ENCODE data around the gene RPGRIP1. TPM values are rescaled to one million over a fixed set of nuclear protein-coding genes. Genes with fewer than 3 reads are reported as not detected.
"Not testable (repeated sequence)": the region's sequence is repeated elsewhere in the genome, so short reads cannot be mapped to it uniquely, and the experiment has no call there.

Gene RPGRIP1
- total and polyA plus RNA-seq, 9 donors = 0.15 to 0.42 (median 0.31) TPM; not detected in 5

- TF ChIP-seq POLR2A (IDR thresholded peaks at IDR 0.05) = no peak
- TF ChIP-seq CTCF (IDR thresholded peaks at IDR 0.05) = no peak
- TF ChIP-seq EP300 (IDR thresholded peaks at IDR 0.05) = no peak
- H3K27me3 ChIP-seq = no peaks in the 10 kb centered on the region
- WGBS, 3 donors = 85 to 90% (median 87%) methylated on average over 12 of the region's 12 CpGs
- no peaks in the 10 kb centered on the region for H3K9me3 ChIP-seq
- no peaks in the 10 kb centered on the region for H3K36me3 ChIP-seq
- intact Hi-C loops (cut with DNase I) = no loop called here
- no peak for DNase-seq
- H3K4me1 ChIP-seq (ENCODE audit: insufficient read depth) = no peaks in the 10 kb centered on the region
- no peak overlapping the region for H3K4me3 ChIP-seq
- H3K27ac ChIP-seq = no peak overlapping the region
Measured at GRCh38 chr14:21298358-21298757, 18.5 kb downstream of the RPGRIP1 start.

- H3K36me3 ChIP-seq = no peaks in the 10 kb centered on the region
- DNase-seq = no peak
- 82 to 85% (median 85%) methylated on average over 10 of the region's 10 CpGs for WGBS, 3 donors
- TF ChIP-seq POLR2A (IDR thresholded peaks at IDR 0.05) = no peak
- TF ChIP-seq CTCF (IDR thresholded peaks at IDR 0.05) = no peak
- TF ChIP-seq EP300 (IDR thresholded peaks at IDR 0.05) = no peak
- H3K4me1 ChIP-seq (ENCODE audit: insufficient read depth) = no peaks in the 10 kb centered on the region
- no peak overlapping the region for H3K4me3 ChIP-seq
- no peaks in the 10 kb centered on the region for H3K27me3 ChIP-seq
- H3K27ac ChIP-seq = no peak overlapping the region
- intact Hi-C loops (cut with DNase I) = no loop called here
- no peaks in the 10 kb centered on the region for H3K9me3 ChIP-seq
Measured at GRCh38 chr14:21299562-21300130, 19.8 kb downstream of the RPGRIP1 start.

GRCh38 chr14:21300892-21301291, 21.0 kb downstream of the RPGRIP1 start:
- no peaks in the 10 kb centered on the region for H3K36me3 ChIP-seq
- DNase-seq = no peak
- intact Hi-C loops (cut with DNase I) = no loop called here
- H3K27me3 ChIP-seq = no peaks in the 10 kb centered on the region
- H3K4me1 ChIP-seq (ENCODE audit: insufficient read depth) = no peaks in the 10 kb centered on the region
- WGBS, 3 donors = 1 to 2% (median 1%) methylated on average over 30 of the region's 30 CpGs
- no peak for TF ChIP-seq EP300 (IDR thresholded peaks at IDR 0.05)
- TF ChIP-seq CTCF (IDR thresholded peaks at IDR 0.05) = no peak
- no peak for TF ChIP-seq POLR2A (IDR thresholded peaks at IDR 0.05)
- H3K9me3 ChIP-seq = no peaks in the 10 kb centered on the region
- H3K4me3 ChIP-seq = no peak overlapping the region
- no peak overlapping the region for H3K27ac ChIP-seq

- 72 to 79% (median 73%) methylated on average over 8 of the region's 8 CpGs for WGBS, 3 donors
- H3K4me3 ChIP-seq = no peak overlapping the region
- no peaks in the 10 kb centered on the region for H3K27me3 ChIP-seq
- intact Hi-C loops (cut with DNase I) = no loop called here
- no peaks in the 10 kb centered on the region for H3K36me3 ChIP-seq
- no peaks in the 10 kb centered on the region for H3K4me1 ChIP-seq (ENCODE audit: insufficient read depth)
- no peak for DNase-seq
- no peak overlapping the region for H3K27ac ChIP-seq
- H3K9me3 ChIP-seq = no peaks in the 10 kb centered on the region
- TF ChIP-seq CTCF (IDR thresholded peaks at IDR 0.05) (no peak), POLR2A (IDR thresholded peaks at IDR 0.05) (no peak), EP300 (IDR thresholded peaks at IDR 0.05) (no peak)
Measured at GRCh38 chr14:21302013-21302835, 22.3 kb downstream of the RPGRIP1 start.

- 84 to 90% (median 87%) methylated on average over 2 of the region's 2 CpGs for WGBS, 3 donors
- H3K4me1 ChIP-seq (ENCODE audit: insufficient read depth); H3K9me3 ChIP-seq; H3K4me3 ChIP-seq; H3K27ac ChIP-seq; DNase-seq; intact Hi-C loops (cut with DNase I); H3K36me3 ChIP-seq; H3K27me3 ChIP-seq: not testable (repeated sequence)
Measured at GRCh38 chr14:21302836-21303140, 22.9 kb downstream of the RPGRIP1 start.

Measured in ovary (tissue), 9 donors.